OCI-M2 (cell line): ENCODE measurements around the gene BROX.

Experiments
- DNase-seq: peaks from one replicate; lab custom pipeline; 2025; ENCODE audit not compliant: unreplicated experiment; lab: John Stamatoyannopoulos, UW

BROX gene

DNA sequence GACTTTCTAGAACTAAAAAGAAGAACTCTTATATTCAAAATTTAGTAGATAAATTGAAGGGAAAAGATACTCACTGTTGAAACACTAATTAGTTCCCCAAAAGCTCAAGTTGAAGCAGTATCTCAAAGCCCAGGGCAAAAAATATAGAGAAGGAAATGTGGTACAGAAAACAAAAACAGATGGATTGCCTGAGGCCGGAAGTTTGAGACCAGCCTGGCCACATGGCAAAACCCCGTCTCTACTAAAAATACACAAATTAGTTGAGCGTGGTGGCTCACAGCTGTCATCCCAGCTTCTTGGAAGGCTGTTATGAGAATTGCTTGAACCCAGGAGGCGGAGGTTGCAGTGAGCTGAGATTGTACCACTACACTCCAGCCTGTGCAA is 60.6 kb downstream of the BROX start:
- DNase-seq: no peak

DNA sequence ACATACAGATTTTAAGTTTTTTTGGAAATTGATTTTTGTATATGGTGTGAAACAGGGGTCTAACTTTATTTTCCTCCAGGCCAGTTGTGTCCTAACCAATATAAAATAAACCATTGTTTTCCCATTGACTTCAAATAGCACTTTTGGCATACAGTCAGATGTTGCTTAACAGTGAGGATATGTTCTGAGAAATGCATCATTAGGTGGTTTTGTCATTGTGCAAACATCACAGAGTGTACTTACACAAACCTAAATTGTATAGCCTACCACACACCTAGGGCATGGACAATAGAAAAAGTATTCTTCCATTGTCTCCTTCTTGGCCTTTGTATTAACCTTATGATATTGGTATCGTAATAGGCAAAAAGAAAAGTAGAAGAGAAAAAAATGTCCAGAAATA is 65.1 kb downstream of the BROX start:
- no peak for DNase-seq

- DNase-seq: no peak
Measured at GRCh38 chr1:222777977-222778376, 65.6 kb downstream of the BROX start.

GRCh38 chr1:222781251-222781650 is 68.9 kb downstream of the BROX start:
- no peak for DNase-seq

DNA sequence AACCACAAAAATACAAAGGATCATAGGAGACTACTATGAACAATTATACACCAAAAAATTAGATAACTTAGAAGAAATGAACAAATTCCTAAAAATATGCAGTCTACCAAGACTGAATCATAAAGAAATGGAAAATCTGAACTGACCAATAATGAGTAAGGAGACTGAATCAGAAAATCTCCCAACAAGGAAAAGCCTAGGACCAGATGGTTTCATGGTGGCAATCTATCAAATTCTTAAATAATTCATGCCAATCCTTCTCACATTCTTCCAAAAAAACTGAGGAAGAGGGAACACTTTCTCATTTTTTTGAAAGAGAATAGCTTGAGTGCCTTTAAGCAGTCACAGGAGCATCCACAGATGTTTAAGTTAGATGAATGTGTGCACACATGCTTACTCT is 70.7 kb downstream of the BROX start:
- no peak for DNase-seq

GRCh38 chr1:222784371-222784770 is 72.0 kb downstream of the BROX start:
- no peak for DNase-seq
